Suprapubic skin (tissue), 4 donors: ENCODE results near the gene B4GALT5.

Experiments
- EP300 ChIP-seq: sonication (generic); formaldehyde crosslinking; IDR thresholded peaks from one replicate; pipeline ENCODE4 v1.6.1; 2017; ENCODE audit warnings: antibody characterized with exemption
- POLR2A ChIP-seq, 2 donors: fragments of 450-650 bp; IDR thresholded peaks; one replicate each; pipeline ENCODE4 v1.6.1; 2017; ENCODE audit warnings: antibody characterized with exemption in 2 of 2, mild to moderate bottlenecking in 2 of 2, moderate library complexity in 2 of 2
- POLR2AphosphoS5 ChIP-seq, 3 donors: sonication (generic); formaldehyde crosslinking; IDR thresholded peaks; one replicate each; pipeline ENCODE4 v1.6.1; 2017; ENCODE audit warnings: antibody characterized with exemption in 3 of 3
- TF ChIP-seq, protein P1 (sequence below), 2 donors: fragments of 200-600 bp in 1 of 2; fragments of 450-650 bp in 1 of 2; sonication (generic) in 1 of 2; IDR thresholded peaks; one replicate each; pipeline ENCODE4 v1.5.1; 2016 to 2019; ENCODE audit warnings: antibody characterized with exemption in 2 of 2, mild to moderate bottlenecking in 1 of 2, moderate library complexity in 1 of 2

DNA sequence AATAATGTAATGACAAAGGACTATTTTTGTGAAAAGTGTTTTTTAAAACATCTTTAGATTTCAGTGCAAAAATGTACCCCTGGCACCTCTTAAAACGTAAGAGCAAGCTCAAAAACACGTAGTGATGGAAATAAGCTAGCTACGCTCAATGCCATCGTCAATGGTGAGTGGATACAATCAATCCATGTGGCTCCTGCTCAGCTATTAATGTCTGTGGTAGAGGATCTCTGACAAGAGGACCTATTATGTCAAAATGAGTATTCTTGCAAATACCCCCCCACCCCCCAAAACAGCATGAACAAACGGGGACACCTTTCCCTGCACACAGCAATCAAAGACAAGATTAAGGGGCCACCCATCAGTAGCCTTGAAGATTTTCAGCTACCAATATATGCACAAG is 80.7 kb downstream of the B4GALT5 start:
- TF ChIP-seq POLR2A (IDR thresholded peaks at IDR 0.05) (no peak), POLR2AphosphoS5 (IDR thresholded peaks at IDR 0.05) (no peak), EP300 (no peak)
- TF ChIP-seq, protein P1, sequence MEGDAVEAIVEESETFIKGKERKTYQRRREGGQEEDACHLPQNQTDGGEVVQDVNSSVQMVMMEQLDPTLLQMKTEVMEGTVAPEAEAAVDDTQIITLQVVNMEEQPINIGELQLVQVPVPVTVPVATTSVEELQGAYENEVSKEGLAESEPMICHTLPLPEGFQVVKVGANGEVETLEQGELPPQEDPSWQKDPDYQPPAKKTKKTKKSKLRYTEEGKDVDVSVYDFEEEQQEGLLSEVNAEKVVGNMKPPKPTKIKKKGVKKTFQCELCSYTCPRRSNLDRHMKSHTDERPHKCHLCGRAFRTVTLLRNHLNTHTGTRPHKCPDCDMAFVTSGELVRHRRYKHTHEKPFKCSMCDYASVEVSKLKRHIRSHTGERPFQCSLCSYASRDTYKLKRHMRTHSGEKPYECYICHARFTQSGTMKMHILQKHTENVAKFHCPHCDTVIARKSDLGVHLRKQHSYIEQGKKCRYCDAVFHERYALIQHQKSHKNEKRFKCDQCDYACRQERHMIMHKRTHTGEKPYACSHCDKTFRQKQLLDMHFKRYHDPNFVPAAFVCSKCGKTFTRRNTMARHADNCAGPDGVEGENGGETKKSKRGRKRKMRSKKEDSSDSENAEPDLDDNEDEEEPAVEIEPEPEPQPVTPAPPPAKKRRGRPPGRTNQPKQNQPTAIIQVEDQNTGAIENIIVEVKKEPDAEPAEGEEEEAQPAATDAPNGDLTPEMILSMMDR (IDR thresholded peaks at IDR 0.05): no peak
